MM.1S (cell line): ENCODE data around the gene MAB21L4.

ENCODE experiments used
- DNase-seq: peaks from one replicate; pipeline ENCODE4 v3.0.0-alpha.2; 2015
- H2AFZ ChIP-seq: fragments of 300-600 bp; sonication (generic); 2 replicates; pipeline ENCODE4 v1.6.0; 2016; ENCODE audit warnings: antibody characterized with exemption, low read length
- H3F3A ChIP-seq: fragments of 300-600 bp; sonication (generic); 2 replicates; pipeline ENCODE4 v1.6.1; 2016; ENCODE audit warnings: mild to moderate bottlenecking, antibody characterized with exemption, low read length, moderate library complexity, mixed read lengths; ENCODE audit not compliant: insufficient read depth
- H3K27ac ChIP-seq: fragments of 300-600 bp; sonication (generic); 2 replicates; pipeline ENCODE4 v1.5.1; 2016; ENCODE audit warnings: mild to moderate bottlenecking, low read length
- H3K27me3 ChIP-seq: fragments of 300-600 bp; sonication (generic); replicated peaks from 2 replicates; pipeline ENCODE4 v1.6.0; 2016; ENCODE audit warnings: low read length; ENCODE audit not compliant: insufficient read depth
- H3K36me3 ChIP-seq: fragments of 300-600 bp; sonication (generic); replicated peaks from 2 replicates; pipeline ENCODE4 v1.6.1; 2016; ENCODE audit warnings: mild to moderate bottlenecking, low read length, mixed read lengths; ENCODE audit not compliant: insufficient read depth
- H3K4me1 ChIP-seq: fragments of 300-600 bp; sonication (generic); 2 replicates; pipeline ENCODE4 v1.6.1; 2016; ENCODE audit warnings: low read length, mixed read lengths
- H3K4me2 ChIP-seq: fragments of 300-600 bp; sonication (generic); 2 replicates; pipeline ENCODE4 v1.6.0; 2016; ENCODE audit warnings: low read depth, low read length
- H3K4me3 ChIP-seq: fragments of 300-600 bp; sonication (generic); 2 replicates; pipeline ENCODE4 v1.5.1; 2016; ENCODE audit warnings: low read length, mixed read lengths
- H3K79me2 ChIP-seq: fragments of 300-600 bp; sonication (generic); 2 replicates; pipeline ENCODE4 v1.6.1; 2016; ENCODE audit warnings: mixed run types, low read length, mixed read lengths
- H3K9ac ChIP-seq: fragments of 300-600 bp; sonication (generic); 2 replicates; pipeline ENCODE4 v1.6.1; 2016; ENCODE audit warnings: low read length, mixed read lengths
- H3K9me2 ChIP-seq: fragments of 300-600 bp; sonication (generic); replicated peaks from 2 replicates; pipeline ENCODE4 v1.6.1; 2016; ENCODE audit warnings: mild to moderate bottlenecking, low read length, mixed read lengths; ENCODE audit not compliant: insufficient read depth
- H3K9me3 ChIP-seq: fragments of 300-600 bp; sonication (generic); replicated peaks from 2 replicates; pipeline ENCODE4 v1.6.1; 2016; ENCODE audit warnings: mild to moderate bottlenecking, low read length, mixed read lengths; ENCODE audit not compliant: insufficient read depth
- H4K20me1 ChIP-seq: fragments of 300-600 bp; sonication (generic); 2 replicates; pipeline ENCODE4 v1.6.1; 2016; ENCODE audit warnings: mild to moderate bottlenecking, low read length, moderate library complexity, mixed read lengths; ENCODE audit not compliant: insufficient read depth
- EZH2 ChIP-seq: fragments of 300-600 bp; sonication (generic); optimal IDR thresholded peaks from 2 replicates; pipeline ENCODE3; 2017; ENCODE audit warnings: low read depth, mild to moderate bottlenecking, antibody characterized with exemption, low read length, mixed read lengths
- EZH2phosphoT487 ChIP-seq: fragments of 300-600 bp; sonication (generic); IDR thresholded peaks from 2 replicates; pipeline ENCODE4 v1.6.1; 2018; ENCODE audit warnings: antibody characterized with exemption, low read length
- TF ChIP-seq, protein P1 (sequence below): fragments of 300-600 bp; sonication (generic); IDR thresholded peaks from 2 replicates; pipeline ENCODE4 v1.5.1; 2016; ENCODE audit warnings: antibody characterized with exemption, low read length, mixed read lengths

MAB21L4 gene

DNA sequence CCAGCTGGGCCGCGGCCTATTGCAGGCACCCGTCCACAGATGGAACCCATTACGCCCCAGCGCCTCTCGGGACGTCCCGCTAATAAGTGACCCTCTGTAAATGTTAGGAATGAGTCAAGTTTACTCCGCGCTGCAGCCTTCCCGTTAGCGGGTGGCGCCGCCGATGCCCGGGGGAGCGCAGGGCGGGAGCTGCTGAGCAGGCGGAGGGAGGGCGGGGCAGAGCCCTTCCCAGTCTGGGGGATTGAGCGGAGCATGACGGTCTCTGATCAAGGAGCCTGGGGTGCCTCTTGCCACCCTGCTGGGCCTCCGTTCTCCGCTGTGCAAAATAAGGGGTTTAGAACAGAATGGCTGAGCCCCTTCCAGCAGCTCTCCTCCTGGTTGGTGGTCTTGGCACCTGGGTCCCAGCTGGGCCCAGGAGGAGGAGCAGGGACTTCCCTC, 20.6 kb upstream of the MAB21L4 start:
- Histone ChIP-seq H3K27me3 (peaks cover 43% of the 10 kb centered on the region), H3K9ac (no peak overlapping the region)

DNA sequence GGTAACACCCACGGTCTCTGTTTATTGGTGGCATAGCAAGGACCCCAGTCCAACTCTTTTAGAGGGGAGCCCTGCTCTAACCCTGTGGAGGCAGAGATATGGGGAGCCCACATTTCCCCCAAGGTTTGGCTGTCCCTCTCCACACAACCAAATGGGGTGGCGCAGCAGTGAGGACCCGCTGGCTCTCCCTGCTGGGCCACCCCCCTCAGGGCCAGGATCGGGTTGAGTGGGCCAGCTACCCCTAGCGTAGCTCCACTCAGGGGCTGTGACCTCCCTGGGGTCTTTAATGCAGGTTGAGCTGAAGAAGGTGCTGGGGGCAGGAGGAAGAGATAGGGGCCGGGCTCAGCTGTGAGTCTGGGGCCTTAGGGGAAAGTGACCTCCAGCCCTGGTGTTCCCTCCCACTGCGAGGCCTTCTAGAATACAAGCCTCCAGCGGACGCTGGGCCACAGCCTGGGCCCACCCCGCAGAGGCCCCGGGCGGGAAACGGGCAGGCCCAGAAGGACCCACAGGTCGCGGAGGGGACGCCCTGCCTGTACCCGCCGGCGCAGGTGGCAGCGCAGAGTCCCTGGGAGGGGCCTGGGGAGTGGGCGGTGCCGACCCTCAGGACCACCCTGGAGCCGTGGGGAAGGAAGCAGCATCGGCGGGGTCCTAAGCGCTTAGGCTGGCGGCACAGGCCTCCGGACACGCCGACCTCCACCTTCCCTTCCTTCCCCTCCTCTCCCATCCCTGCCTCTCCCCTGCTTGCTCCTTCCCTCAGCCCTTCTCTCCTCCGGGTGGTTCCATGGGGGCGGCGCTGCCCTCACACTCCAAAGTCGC, 19.8 kb upstream of the MAB21L4 start:
- Histone ChIP-seq H3K4me3 (no peak overlapping the region), H3K4me1 (no peaks in the 10 kb centered on the region), H3F3A (no peaks in the 10 kb centered on the region), H3K4me2 (no peak overlapping the region), H3K79me2 (no peaks in the 10 kb centered on the region), H4K20me1 (no peaks in the 10 kb centered on the region), H3K9ac (no peak overlapping the region), H3K9me2 (no peaks in the 10 kb centered on the region), H3K9me3 (no peaks in the 10 kb centered on the region), H3K27me3 (peaks cover 48% of the 10 kb centered on the region), H3K36me3 (no peaks in the 10 kb centered on the region), H2AFZ (no peak overlapping the region), H3K27ac (no peak overlapping the region)
- no peak for DNase-seq
- TF ChIP-seq, protein P1, sequence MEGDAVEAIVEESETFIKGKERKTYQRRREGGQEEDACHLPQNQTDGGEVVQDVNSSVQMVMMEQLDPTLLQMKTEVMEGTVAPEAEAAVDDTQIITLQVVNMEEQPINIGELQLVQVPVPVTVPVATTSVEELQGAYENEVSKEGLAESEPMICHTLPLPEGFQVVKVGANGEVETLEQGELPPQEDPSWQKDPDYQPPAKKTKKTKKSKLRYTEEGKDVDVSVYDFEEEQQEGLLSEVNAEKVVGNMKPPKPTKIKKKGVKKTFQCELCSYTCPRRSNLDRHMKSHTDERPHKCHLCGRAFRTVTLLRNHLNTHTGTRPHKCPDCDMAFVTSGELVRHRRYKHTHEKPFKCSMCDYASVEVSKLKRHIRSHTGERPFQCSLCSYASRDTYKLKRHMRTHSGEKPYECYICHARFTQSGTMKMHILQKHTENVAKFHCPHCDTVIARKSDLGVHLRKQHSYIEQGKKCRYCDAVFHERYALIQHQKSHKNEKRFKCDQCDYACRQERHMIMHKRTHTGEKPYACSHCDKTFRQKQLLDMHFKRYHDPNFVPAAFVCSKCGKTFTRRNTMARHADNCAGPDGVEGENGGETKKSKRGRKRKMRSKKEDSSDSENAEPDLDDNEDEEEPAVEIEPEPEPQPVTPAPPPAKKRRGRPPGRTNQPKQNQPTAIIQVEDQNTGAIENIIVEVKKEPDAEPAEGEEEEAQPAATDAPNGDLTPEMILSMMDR: no peak
- TF ChIP-seq EZH2 (no peak), EZH2phosphoT487 (no peak)

More for the DNA sequence above, 20.6 kb upstream of the MAB21L4 start:
- Histone ChIP-seq H3K4me1 (no peaks in the 10 kb centered on the region), H3K79me2 (no peaks in the 10 kb centered on the region), H3K4me2 (no peak overlapping the region), H3K9me2 (no peaks in the 10 kb centered on the region), H4K20me1 (no peaks in the 10 kb centered on the region), H3K27ac (no peak overlapping the region), H3F3A (no peaks in the 10 kb centered on the region), H3K4me3 (no peak overlapping the region), H3K9me3 (no peaks in the 10 kb centered on the region), H2AFZ (no peak overlapping the region), H3K36me3 (no peaks in the 10 kb centered on the region)
- no peak for TF ChIP-seq EZH2phosphoT487
- TF ChIP-seq EZH2: no peak
- TF ChIP-seq, protein P1: no peak
- no peak for DNase-seq

DNA sequence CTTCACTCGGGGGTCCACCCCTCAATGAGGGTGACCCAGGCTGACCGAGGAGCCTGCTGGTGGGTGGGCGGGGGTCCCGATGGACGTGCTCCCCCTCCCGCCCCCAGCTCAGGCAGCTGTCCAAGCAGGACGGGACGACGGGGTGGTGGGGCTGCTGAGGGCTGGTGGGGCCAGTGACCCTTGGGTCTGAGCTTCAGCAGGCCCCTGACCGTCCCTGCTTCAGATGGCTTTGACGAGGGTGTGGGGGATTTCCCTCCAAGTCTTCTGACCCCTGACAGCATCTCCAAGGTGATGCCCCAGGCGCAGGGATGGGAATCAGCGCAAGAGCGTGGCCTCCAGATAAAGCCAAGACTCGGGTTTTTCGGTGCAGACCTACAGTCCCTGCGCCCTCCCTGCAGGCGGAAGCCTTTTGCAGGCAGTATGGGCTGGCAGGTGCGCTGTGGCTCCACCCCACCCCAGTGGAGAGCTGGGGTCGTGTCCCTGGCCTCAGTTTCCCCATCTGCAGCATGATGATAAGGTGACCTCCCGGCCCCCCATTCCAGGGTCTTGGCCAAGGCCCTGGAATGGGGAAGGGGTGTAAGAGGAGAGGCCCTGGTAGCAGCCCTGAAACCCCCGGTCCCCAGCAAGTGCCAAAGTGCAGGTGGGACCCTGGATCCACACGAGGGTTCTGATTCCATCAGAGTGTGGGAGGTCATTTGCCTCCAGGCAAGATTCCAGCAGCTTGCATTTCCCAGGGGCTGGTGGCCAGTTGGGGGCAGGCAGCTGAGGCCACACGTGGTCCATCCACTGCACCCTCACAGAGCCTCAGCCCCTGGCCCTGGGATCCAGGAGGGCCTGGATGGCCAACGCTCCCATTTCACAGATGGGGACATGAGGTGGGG, 18.9 kb upstream of the MAB21L4 start:
- Histone ChIP-seq H3K4me3 (no peak overlapping the region), H3K4me1 (no peaks in the 10 kb centered on the region)

More for the DNA sequence above, 18.9 kb upstream of the MAB21L4 start:
- no peaks in the 10 kb centered on the region for H4K20me1 ChIP-seq
- peaks cover 53% of the 10 kb centered on the region for H3K27me3 ChIP-seq
- no peak overlapping the region for H3K27ac ChIP-seq
- H3K36me3 ChIP-seq: no peaks in the 10 kb centered on the region
- no peaks in the 10 kb centered on the region for H3K9me2 ChIP-seq
- TF ChIP-seq EZH2phosphoT487 (no peak), EZH2 (no peak)
- TF ChIP-seq, protein P1: no peak; the same call in 1 of the 2 replicates
- H2AFZ ChIP-seq: no peak overlapping the region
- H3F3A ChIP-seq: no peaks in the 10 kb centered on the region
- DNase-seq: no peak
- H3K79me2 ChIP-seq: no peaks in the 10 kb centered on the region
- H3K9me3 ChIP-seq: no peaks in the 10 kb centered on the region
- H3K4me2 ChIP-seq: no peak overlapping the region
- no peak overlapping the region for H3K9ac ChIP-seq
